ENCODE data around the gene DAW1. TPM values are rescaled to one million over a fixed set of nuclear protein-coding genes. Genes with fewer than 3 reads are reported as not detected.

The DAW1 gene
- polyA plus RNA-seq, 1 of the 3 experiments (the other 2 are of a cell fraction), result 1.2 TPM

DNA sequence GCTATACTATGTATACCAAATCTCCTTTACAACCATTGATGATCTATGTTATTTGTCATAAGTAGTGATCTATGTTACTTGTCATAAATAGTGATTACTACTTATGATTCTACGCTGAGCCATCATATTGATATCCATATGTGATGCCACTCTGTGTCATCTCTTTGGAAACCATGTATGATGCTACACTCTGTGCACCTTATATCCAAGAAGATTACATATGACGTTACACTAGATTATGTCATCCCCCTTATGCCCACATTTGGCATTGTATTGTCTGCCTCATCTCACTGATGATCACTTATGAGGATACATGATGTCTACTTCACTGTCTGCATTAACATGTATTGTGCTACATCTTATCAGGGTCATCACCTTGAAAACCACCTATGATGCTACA is 42.9 kb downstream of the DAW1 start:
- H3K4me3 ChIP-seq (ENCODE audit: low read depth in 2 of 2, low read length in 1 of 2), result no peak overlapping the region
- H2AFZ ChIP-seq (ENCODE audit: low read depth), result no peak overlapping the region
- no peaks in the 10 kb centered on the region for H3K4me1 ChIP-seq (ENCODE audit: control insufficient read depth in 1 of 2, insufficient read depth in 2 of 2, low read depth in 1 of 2, low read length in 1 of 2)
- no peak overlapping the region for H3K4me2 ChIP-seq
- H3K27me3 ChIP-seq (ENCODE audit: insufficient read depth), result no peaks in the 10 kb centered on the region
- no peaks in the 10 kb centered on the region for H3K36me3 ChIP-seq (replicated peaks in 1 of 2; ENCODE audit: control insufficient read depth in 1 of 2, insufficient read depth in 2 of 2, low read length in 1 of 2)
- 12% methylated on average over 2 of the region's 2 CpGs for WGBS (ENCODE audit: low lambda C conversion rate)
- no peak overlapping the region for H3K9ac ChIP-seq
- POLR2A ChIA-PET, result no interaction called here
- CTCF ChIA-PET, result no interaction called here
- TF ChIP-seq, protein P1, sequence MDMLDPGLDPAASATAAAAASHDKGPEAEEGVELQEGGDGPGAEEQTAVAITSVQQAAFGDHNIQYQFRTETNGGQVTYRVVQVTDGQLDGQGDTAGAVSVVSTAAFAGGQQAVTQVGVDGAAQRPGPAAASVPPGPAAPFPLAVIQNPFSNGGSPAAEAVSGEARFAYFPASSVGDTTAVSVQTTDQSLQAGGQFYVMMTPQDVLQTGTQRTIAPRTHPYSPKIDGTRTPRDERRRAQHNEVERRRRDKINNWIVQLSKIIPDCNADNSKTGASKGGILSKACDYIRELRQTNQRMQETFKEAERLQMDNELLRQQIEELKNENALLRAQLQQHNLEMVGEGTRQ (IDR thresholded peaks at IDR 0.05; ENCODE audit: borderline replicate concordance, low read depth, low read length), result no peak
- TF ChIP-seq SIN3A (IDR thresholded peaks at IDR 0.05; ENCODE audit: borderline replicate concordance, low read depth, low read length) (no peak), RFX5 (IDR thresholded peaks at IDR 0.05; ENCODE audit: low read length) (no peak), MXI1 (IDR thresholded peaks at IDR 0.05; ENCODE audit: low read depth, low read length) (no peak), NRF1 (IDR thresholded peaks at IDR 0.05; ENCODE audit: low read depth, low read length) (no peak), SMC3 (IDR thresholded peaks at IDR 0.05; ENCODE audit: low read depth, low read length) (no peak), ELF1 (IDR thresholded peaks at IDR 0.05) (no peak), FOXM1 (IDR thresholded peaks at IDR 0.05; ENCODE audit: low read depth) (no peak), RAD21 (IDR thresholded peaks at IDR 0.05; ENCODE audit: low read length) (no peak), NFIC (IDR thresholded peaks at IDR 0.05; ENCODE audit: borderline replicate concordance) (no peak), TAF1 (IDR thresholded peaks at IDR 0.05; ENCODE audit: borderline replicate concordance, low read depth, low read length) (no peak), JUND (IDR thresholded peaks at IDR 0.05) (no peak)
- TF ChIP-seq, protein P2, sequence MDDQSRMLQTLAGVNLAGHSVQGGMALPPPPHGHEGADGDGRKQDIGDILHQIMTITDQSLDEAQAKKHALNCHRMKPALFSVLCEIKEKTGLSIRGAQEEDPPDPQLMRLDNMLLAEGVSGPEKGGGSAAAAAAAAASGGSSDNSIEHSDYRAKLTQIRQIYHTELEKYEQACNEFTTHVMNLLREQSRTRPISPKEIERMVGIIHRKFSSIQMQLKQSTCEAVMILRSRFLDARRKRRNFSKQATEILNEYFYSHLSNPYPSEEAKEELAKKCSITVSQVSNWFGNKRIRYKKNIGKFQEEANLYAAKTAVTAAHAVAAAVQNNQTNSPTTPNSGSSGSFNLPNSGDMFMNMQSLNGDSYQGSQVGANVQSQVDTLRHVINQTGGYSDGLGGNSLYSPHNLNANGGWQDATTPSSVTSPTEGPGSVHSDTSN (IDR thresholded peaks at IDR 0.05), result no peak
- TF ChIP-seq, protein P3, sequence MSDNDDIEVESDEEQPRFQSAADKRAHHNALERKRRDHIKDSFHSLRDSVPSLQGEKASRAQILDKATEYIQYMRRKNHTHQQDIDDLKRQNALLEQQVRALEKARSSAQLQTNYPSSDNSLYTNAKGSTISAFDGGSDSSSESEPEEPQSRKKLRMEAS (IDR thresholded peaks at IDR 0.05; ENCODE audit: low read depth), result no peak
- TF ChIP-seq, protein P4, sequence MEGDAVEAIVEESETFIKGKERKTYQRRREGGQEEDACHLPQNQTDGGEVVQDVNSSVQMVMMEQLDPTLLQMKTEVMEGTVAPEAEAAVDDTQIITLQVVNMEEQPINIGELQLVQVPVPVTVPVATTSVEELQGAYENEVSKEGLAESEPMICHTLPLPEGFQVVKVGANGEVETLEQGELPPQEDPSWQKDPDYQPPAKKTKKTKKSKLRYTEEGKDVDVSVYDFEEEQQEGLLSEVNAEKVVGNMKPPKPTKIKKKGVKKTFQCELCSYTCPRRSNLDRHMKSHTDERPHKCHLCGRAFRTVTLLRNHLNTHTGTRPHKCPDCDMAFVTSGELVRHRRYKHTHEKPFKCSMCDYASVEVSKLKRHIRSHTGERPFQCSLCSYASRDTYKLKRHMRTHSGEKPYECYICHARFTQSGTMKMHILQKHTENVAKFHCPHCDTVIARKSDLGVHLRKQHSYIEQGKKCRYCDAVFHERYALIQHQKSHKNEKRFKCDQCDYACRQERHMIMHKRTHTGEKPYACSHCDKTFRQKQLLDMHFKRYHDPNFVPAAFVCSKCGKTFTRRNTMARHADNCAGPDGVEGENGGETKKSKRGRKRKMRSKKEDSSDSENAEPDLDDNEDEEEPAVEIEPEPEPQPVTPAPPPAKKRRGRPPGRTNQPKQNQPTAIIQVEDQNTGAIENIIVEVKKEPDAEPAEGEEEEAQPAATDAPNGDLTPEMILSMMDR (IDR thresholded peaks at IDR 0.05), result no peak
- no peaks in the 10 kb centered on the region for H3K9me3 ChIP-seq
- H4K20me1 ChIP-seq (ENCODE audit: insufficient read depth), result no peaks in the 10 kb centered on the region
- H3K9me2 ChIP-seq, result no peaks in the 10 kb centered on the region
- no peak for DNase-seq
- H3K79me2 ChIP-seq (ENCODE audit: insufficient read depth), result no peaks in the 10 kb centered on the region
- no peaks in the 10 kb centered on the region for H3F3A ChIP-seq (replicated peaks; ENCODE audit: insufficient read depth)
- no peak overlapping the region for H3K27ac ChIP-seq (ENCODE audit: low read depth in 2 of 2, low read length in 1 of 2)

DNA sequence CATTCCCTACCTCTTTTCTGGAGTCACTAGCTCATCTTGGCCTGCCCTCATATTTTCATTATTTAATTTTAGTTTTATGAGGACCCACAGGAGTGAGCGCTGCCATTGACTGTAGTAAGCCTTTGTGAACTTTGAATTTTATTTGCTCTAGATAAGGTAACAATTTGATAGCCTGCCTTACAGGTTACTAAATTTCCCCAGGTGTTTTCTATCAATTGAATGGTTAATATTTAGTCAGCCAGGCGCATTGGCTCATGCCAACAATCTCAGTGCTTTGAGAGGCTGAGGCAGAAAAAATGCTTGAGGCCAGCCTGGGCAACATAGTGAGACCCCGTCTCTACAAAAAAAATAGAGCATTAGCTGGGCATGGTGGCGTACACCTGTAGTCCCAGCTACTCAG is 50.2 kb downstream of the DAW1 start:
- Histone ChIP-seq H2AFZ (ENCODE audit: low read depth) (no peak overlapping the region), H3K27ac (ENCODE audit: low read depth in 2 of 2, low read length in 1 of 2) (no peak overlapping the region), H3K36me3 (replicated peaks in 1 of 2; ENCODE audit: control insufficient read depth in 1 of 2, insufficient read depth in 2 of 2, low read length in 1 of 2) (no peaks in the 10 kb centered on the region), H3K4me2 (no peak overlapping the region), H3K4me1 (ENCODE audit: control insufficient read depth in 1 of 2, insufficient read depth in 2 of 2, low read depth in 1 of 2, low read length in 1 of 2) (no peaks in the 10 kb centered on the region), H3K9me2 (no peaks in the 10 kb centered on the region), H3K79me2 (ENCODE audit: insufficient read depth) (no peaks in the 10 kb centered on the region), H4K20me1 (ENCODE audit: insufficient read depth) (no peaks in the 10 kb centered on the region), H3K4me3 (ENCODE audit: low read depth in 2 of 2, low read length in 1 of 2) (no peak overlapping the region), H3K27me3 (ENCODE audit: insufficient read depth) (no peaks in the 10 kb centered on the region), H3K9me3 (no peaks in the 10 kb centered on the region), H3F3A (replicated peaks; ENCODE audit: insufficient read depth) (no peaks in the 10 kb centered on the region), H3K9ac (no peak overlapping the region)
- POLR2A ChIA-PET, result no interaction called here
- CTCF ChIA-PET, result no interaction called here
- no peak for DNase-seq
- TF ChIP-seq, protein P5, sequence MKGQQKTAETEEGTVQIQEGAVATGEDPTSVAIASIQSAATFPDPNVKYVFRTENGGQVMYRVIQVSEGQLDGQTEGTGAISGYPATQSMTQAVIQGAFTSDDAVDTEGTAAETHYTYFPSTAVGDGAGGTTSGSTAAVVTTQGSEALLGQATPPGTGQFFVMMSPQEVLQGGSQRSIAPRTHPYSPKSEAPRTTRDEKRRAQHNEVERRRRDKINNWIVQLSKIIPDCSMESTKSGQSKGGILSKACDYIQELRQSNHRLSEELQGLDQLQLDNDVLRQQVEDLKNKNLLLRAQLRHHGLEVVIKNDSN (IDR thresholded peaks at IDR 0.05; ENCODE audit: borderline replicate concordance, low read depth), result no peak
- TF ChIP-seq POLR2AphosphoS5 (IDR thresholded peaks at IDR 0.05; ENCODE audit: low read depth, low read length) (no peak), SIN3A (IDR thresholded peaks at IDR 0.05; ENCODE audit: borderline replicate concordance, low read depth, low read length) (no peak), FOXM1 (IDR thresholded peaks at IDR 0.05; ENCODE audit: low read depth) (no peak), RCOR1 (IDR thresholded peaks at IDR 0.05; ENCODE audit: low read length) (no peak)
- TF ChIP-seq, protein P6, sequence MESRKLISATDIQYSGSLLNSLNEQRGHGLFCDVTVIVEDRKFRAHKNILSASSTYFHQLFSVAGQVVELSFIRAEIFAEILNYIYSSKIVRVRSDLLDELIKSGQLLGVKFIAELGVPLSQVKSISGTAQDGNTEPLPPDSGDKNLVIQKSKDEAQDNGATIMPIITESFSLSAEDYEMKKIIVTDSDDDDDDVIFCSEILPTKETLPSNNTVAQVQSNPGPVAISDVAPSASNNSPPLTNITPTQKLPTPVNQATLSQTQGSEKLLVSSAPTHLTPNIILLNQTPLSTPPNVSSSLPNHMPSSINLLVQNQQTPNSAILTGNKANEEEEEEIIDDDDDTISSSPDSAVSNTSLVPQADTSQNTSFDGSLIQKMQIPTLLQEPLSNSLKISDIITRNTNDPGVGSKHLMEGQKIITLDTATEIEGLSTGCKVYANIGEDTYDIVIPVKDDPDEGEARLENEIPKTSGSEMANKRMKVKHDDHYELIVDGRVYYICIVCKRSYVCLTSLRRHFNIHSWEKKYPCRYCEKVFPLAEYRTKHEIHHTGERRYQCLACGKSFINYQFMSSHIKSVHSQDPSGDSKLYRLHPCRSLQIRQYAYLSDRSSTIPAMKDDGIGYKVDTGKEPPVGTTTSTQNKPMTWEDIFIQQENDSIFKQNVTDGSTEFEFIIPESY (IDR thresholded peaks at IDR 0.05; ENCODE audit: borderline replicate concordance, low read depth), result no peak
- TF ChIP-seq, protein P3 (IDR thresholded peaks at IDR 0.05; ENCODE audit: low read depth), result no peak
- WGBS (ENCODE audit: low lambda C conversion rate), result 26% methylated on average over 4 of the region's 4 CpGs

All from SK-N-SH (cell line).